COLO829 (cell line): ENCODE measurements around the gene POTEJ.
"Not testable (repeated sequence)": the region's sequence is repeated elsewhere in the genome, so short reads cannot be mapped to it uniquely, and the experiment has no call there.

Source experiments
- DNase-seq: peaks from one replicate; pipeline ENCODE4 v3.0.0; 2012; ENCODE audit warnings: low spot score

Gene POTEJ

GRCh38 chr2:130611140-130611539 lies at the start of gene POTEJ:
TSS of gene POTEJ (plus strand) at chr2:130611440. CDS start at chr2:130611533, 93 bp downstream.
- DNase-seq = not testable (repeated sequence)

GRCh38 chr2:130566165-130566564 lies 45.1 kb upstream of the POTEJ start:
- DNase-seq = not testable (repeated sequence)

- not testable (repeated sequence) for DNase-seq
Measured at GRCh38 chr2:130571929-130572328, 39.3 kb upstream of the POTEJ start.

- DNase-seq = not testable (repeated sequence)
Measured at GRCh38 chr2:130574230-130574629, 37.0 kb upstream of the POTEJ start.

- DNase-seq = not testable (repeated sequence)
Measured at GRCh38 chr2:130576209-130576784, 34.9 kb upstream of the POTEJ start.

- DNase-seq = not testable (repeated sequence)
Measured at GRCh38 chr2:130577559-130577958, 33.7 kb upstream of the POTEJ start.

GRCh38 chr2:130579121-130579520 lies 32.1 kb upstream of the POTEJ start:
- DNase-seq = not testable (repeated sequence)

GRCh38 chr2:130581491-130581890 lies 29.7 kb upstream of the POTEJ start:
- not testable (repeated sequence) for DNase-seq

GRCh38 chr2:130582970-130583369 lies 28.3 kb upstream of the POTEJ start:
- not testable (repeated sequence) for DNase-seq

GRCh38 chr2:130583582-130583981 lies 27.7 kb upstream of the POTEJ start:
- not testable (repeated sequence) for DNase-seq

GRCh38 chr2:130584726-130585125 lies 26.5 kb upstream of the POTEJ start:
- not testable (repeated sequence) for DNase-seq

- not testable (repeated sequence) for DNase-seq
Measured at GRCh38 chr2:130588688-130589458, 22.4 kb upstream of the POTEJ start.

- not testable (repeated sequence) for DNase-seq
Measured at GRCh38 chr2:130590170-130590841, 20.9 kb upstream of the POTEJ start.

GRCh38 chr2:130590842-130591359 lies 20.3 kb upstream of the POTEJ start:
- not testable (repeated sequence) for DNase-seq

- DNase-seq = not testable (repeated sequence)
Measured at GRCh38 chr2:130592791-130593414, 18.3 kb upstream of the POTEJ start.

- not testable (repeated sequence) for DNase-seq
Measured at GRCh38 chr2:130594011-130594410, 17.2 kb upstream of the POTEJ start.

- DNase-seq = not testable (repeated sequence)
Measured at GRCh38 chr2:130596757-130597156, 14.5 kb upstream of the POTEJ start.

- not testable (repeated sequence) for DNase-seq
Measured at GRCh38 chr2:130597994-130598393, 13.2 kb upstream of the POTEJ start.

- DNase-seq = not testable (repeated sequence)
Measured at GRCh38 chr2:130598463-130598862, 12.8 kb upstream of the POTEJ start.

- DNase-seq = not testable (repeated sequence)
Measured at GRCh38 chr2:130599393-130599792, 11.8 kb upstream of the POTEJ start, which contains the start of gene CFC1. TSS of gene CFC1 (minus strand) at chr2:130599575. CDS start at chr2:130599287, 288 bp downstream.

- DNase-seq = not testable (repeated sequence)
Measured at GRCh38 chr2:130599926-130600325, 11.3 kb upstream of the POTEJ start.
